Caco-2 (cell line): ENCODE results near the gene EBF3. TPM values are rescaled to one million over a fixed set of nuclear protein-coding genes. Genes with fewer than 3 reads are reported as not detected.

Experiments
- BruUV-seq: library from RNA; stranded (reverse); fragments of 400-500 nt; replicated peaks from 2 replicates; lab custom pipeline; 2021; lab: Mats Ljungman, UMichigan
- CTCF ChIA-PET: fragments of 300-600 bp; sonication (Branson Sonifier 250); formaldehyde crosslinking; loops from one replicate; lab custom pipeline; 2022; ENCODE audit warnings: antibody characterized with exemption; lab: Charles Lee
- POLR2A ChIA-PET: fragments of 300-600 bp; sonication (Branson Sonifier 250); formaldehyde crosslinking; loops from one replicate; lab custom pipeline; 2022; ENCODE audit warnings: antibody characterized with exemption; lab: Charles Lee
- DNase-seq, 2 experiments: peaks; one replicate each; pipeline versions ENCODE4 v3.0.0 to v3.0.0-alpha.2; 2020 to 2022
- H3K27me3 ChIP-seq: replicated peaks from 2 replicates; pipeline ENCODE4 v1.6.0; 2011; ENCODE audit warnings: low read length; ENCODE audit not compliant: control insufficient read depth, insufficient read depth
- H3K36me3 ChIP-seq: 2 replicates; pipeline ENCODE4 v1.5.1; 2011; ENCODE audit warnings: low read length; ENCODE audit not compliant: control insufficient read depth, insufficient read depth
- H3K4me1 ChIP-seq: fragments of 250-450 bp; sonication (Bioruptor Pico); 2 replicates; pipeline ENCODE4 v1.5.1; 2020; ENCODE audit warnings: mild to moderate bottlenecking
- H3K4me3 ChIP-seq: 2 replicates; pipeline ENCODE4 v1.5.1; 2011; ENCODE audit warnings: low read depth, mild to moderate bottlenecking, control low read depth, low read length
- H3K9me3 ChIP-seq: fragments of 250-450 bp; sonication (Bioruptor Pico); 2 replicates; pipeline ENCODE4 v1.5.1; 2020; ENCODE audit warnings: mild to moderate bottlenecking, moderate library complexity
- H3K27ac Mint-ChIP-seq: one replicate; pipeline ENCODE4 v1.8.0; 2022; ENCODE audit warnings: mixed read lengths; ENCODE audit not compliant: unreplicated experiment
- H3K27me3 Mint-ChIP-seq: one replicate; pipeline ENCODE4 v1.8.0; 2022; ENCODE audit warnings: mixed read lengths; ENCODE audit not compliant: insufficient read depth, unreplicated experiment
- H3K36me3 Mint-ChIP-seq: one replicate; pipeline ENCODE4 v1.8.0; 2022; ENCODE audit warnings: mild to moderate bottlenecking, mixed read lengths; ENCODE audit not compliant: insufficient read depth, unreplicated experiment
- H3K4me1 Mint-ChIP-seq: one replicate; pipeline ENCODE4 v1.8.0; 2022; ENCODE audit warnings: low read depth, mixed read lengths; ENCODE audit not compliant: unreplicated experiment
- H3K4me3 Mint-ChIP-seq: one replicate; pipeline ENCODE4 v1.8.0; 2022; ENCODE audit warnings: mild to moderate bottlenecking, moderate library complexity, mixed read lengths; ENCODE audit not compliant: unreplicated experiment
- H3K9me3 Mint-ChIP-seq: one replicate; pipeline ENCODE4 v1.8.0; 2022; ENCODE audit warnings: mixed read lengths; ENCODE audit not compliant: unreplicated experiment
- intact Hi-C: fragments of 100-400 bp; cut with micrococcal nuclease; formaldehyde crosslinking; loops from one replicate; pipeline ENCODE4 v1.10.0; 2022; ENCODE audit not compliant: unreplicated experiment
- total RNA-seq: library from RNA; stranded (reverse); gene quantifications from 2 replicates; pipeline ENCODE4 v1.2.3, GENCODE V29; 2022
- TF ChIP-seq, protein P1 (sequence below), 2 experiments: fragments of 200-600 bp in 1 of 2; IDR thresholded peaks; 1 replicate in 1 of 2; 2 replicates in 1 of 2; pipeline versions ENCODE4 v1.5.1 to v1.8.0; 2011 to 2022; ENCODE audit warnings: antibody characterized with exemption in 1 of 2, control low read depth in 1 of 2, inconsistent platforms in 1 of 2, low read depth in 1 of 2, low read length in 1 of 2, mild to moderate bottlenecking in 1 of 2, moderate library complexity in 1 of 2; ENCODE audit not compliant: insufficient read depth in 1 of 2, severe bottlenecking in 1 of 2, unreplicated experiment in 1 of 2

The EBF3 gene
- total RNA-seq, 1 experiment from 2014 or later: 0.79 TPM

DNA sequence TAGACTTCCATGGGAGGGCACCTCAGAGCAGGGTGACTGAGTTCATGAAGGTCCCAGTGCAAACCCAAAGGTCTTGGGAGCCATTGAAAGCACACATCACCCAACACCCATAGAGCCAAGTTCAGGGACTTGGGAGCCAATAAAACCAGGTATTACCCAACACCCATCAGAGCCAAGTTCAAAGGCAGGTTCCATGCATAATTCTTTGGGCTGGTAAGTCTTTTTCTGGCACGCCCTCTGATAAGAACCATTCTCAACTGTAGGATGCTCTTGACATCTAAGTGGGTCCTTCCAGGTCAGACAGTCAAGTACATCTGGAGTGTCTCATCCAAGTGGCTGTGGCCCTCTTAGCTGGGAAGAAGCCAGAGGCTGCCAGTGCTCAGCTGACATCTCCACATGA, 63.2 kb downstream of the EBF3 start:
- no peaks in the 10 kb centered on the region for H3K4me1 Mint-ChIP-seq
- POLR2A ChIA-PET: no interaction called here
- Histone ChIP-seq H3K4me3 (no peak overlapping the region), H3K9me3 (no peaks in the 10 kb centered on the region), H3K36me3 (no peaks in the 10 kb centered on the region), H3K4me1 (no peaks in the 10 kb centered on the region), H3K27me3 (peaks cover 1% of the 10 kb centered on the region)
- CTCF ChIA-PET: no interaction called here
- DNase-seq: no peak
- no TSS peak for BruUV-seq
- no peak overlapping the region for H3K4me3 Mint-ChIP-seq
- H3K27me3 Mint-ChIP-seq: peaks cover 32% of the 10 kb centered on the region
- TF ChIP-seq, protein P1, sequence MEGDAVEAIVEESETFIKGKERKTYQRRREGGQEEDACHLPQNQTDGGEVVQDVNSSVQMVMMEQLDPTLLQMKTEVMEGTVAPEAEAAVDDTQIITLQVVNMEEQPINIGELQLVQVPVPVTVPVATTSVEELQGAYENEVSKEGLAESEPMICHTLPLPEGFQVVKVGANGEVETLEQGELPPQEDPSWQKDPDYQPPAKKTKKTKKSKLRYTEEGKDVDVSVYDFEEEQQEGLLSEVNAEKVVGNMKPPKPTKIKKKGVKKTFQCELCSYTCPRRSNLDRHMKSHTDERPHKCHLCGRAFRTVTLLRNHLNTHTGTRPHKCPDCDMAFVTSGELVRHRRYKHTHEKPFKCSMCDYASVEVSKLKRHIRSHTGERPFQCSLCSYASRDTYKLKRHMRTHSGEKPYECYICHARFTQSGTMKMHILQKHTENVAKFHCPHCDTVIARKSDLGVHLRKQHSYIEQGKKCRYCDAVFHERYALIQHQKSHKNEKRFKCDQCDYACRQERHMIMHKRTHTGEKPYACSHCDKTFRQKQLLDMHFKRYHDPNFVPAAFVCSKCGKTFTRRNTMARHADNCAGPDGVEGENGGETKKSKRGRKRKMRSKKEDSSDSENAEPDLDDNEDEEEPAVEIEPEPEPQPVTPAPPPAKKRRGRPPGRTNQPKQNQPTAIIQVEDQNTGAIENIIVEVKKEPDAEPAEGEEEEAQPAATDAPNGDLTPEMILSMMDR (IDR thresholded peaks at IDR 0.05; ENCODE audit: insufficient read depth in 1 of 2, low read depth in 1 of 2, low read length in 1 of 2, severe bottlenecking in 1 of 2, unreplicated experiment in 1 of 2): no peak
- intact Hi-C loops: no loop called here
- no peaks in the 10 kb centered on the region for H3K36me3 Mint-ChIP-seq
- peaks cover 10% of the 10 kb centered on the region for H3K9me3 Mint-ChIP-seq
- H3K27ac Mint-ChIP-seq: no peak overlapping the region

DNA sequence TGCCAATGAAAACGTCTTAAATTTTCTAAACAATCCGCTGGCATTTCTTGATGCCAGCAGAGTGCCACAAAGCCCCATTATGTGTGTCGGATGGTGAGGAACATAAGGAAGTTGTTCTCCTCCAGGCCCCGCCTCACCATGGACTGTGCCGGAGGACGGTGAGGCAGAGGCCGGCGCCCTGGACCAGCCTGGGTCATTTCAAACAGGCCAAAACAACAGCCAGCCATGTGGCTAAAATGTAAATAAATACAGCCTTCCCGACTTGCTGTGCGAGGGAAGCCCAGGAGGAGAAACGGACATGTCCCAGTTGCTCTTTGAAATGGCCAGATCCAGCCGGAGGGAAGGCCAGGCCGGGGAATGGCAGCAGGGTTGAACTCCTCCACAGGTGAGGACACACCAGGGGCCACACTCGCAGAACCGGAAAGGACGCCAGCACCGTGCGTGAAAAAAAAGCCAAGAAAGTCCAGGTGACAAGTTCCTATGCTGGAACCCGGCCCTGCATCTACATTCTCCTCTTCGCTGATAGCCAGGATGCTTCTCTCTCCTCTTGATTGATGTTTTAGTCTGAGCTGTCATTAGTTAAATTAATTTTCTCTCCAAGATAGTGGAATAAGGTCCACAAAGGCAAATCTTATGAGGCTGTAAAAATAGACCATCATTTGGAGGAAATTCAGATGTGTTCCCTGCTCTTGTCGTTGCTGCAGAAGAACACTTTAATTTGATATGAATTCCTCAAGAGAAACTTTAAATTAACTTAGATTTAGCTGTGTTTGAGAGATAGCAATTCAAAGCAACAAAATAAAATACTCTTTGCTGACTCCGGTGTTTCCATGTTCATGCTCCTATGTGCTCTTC, 64.6 kb downstream of the EBF3 start:
- Histone ChIP-seq H3K36me3 (no peaks in the 10 kb centered on the region), H3K4me1 (no peaks in the 10 kb centered on the region), H3K4me3 (no peak overlapping the region), H3K27me3 (peaks cover 1% of the 10 kb centered on the region), H3K9me3 (no peaks in the 10 kb centered on the region)
- Mint-ChIP-seq H3K27me3 (peaks cover 30% of the 10 kb centered on the region), H3K27ac (no peak overlapping the region), H3K9me3 (peaks cover 7% of the 10 kb centered on the region), H3K4me1 (no peaks in the 10 kb centered on the region), H3K36me3 (no peaks in the 10 kb centered on the region), H3K4me3 (no peak overlapping the region)
- DNase-seq: no peak
- intact Hi-C loops: no loop called here
- TF ChIP-seq, protein P1 (IDR thresholded peaks at IDR 0.05; ENCODE audit: insufficient read depth in 1 of 2, low read depth in 1 of 2, low read length in 1 of 2, severe bottlenecking in 1 of 2, unreplicated experiment in 1 of 2): no peak
- no TSS peak for BruUV-seq
- POLR2A ChIA-PET: no interaction called here
- CTCF ChIA-PET: no interaction called here

DNA sequence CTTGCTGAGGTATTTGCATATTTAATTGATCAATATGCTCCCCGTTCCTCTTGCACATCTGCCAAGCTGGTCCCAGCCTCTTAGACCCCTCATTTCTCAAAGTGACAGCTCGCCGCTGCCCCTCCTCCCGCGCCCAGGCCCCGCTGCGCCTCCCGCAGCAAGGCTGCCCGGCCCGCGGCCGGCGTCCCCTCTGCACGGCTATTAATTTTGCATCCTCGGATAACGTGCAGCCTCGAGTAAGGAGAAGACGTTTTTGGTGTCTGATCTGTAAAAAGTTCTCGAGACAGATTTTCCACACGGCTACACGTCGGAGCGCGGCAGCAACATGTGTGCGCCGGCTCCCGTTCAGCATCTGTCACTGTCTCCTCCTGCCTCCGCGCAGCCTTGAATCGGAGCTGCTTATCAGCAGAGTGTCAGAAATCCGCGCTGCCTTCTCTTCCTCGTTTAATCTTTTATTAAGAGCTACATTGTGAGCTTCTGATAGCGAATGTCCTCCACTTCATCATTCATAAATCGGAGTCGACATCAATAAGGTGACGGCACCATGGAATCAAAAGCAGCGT, 65.3 kb downstream of the EBF3 start:
- no peak for DNase-seq
- Mint-ChIP-seq H3K9me3 (peaks cover under 1% of the 10 kb centered on the region), H3K27me3 (peaks cover 25% of the 10 kb centered on the region), H3K4me1 (no peaks in the 10 kb centered on the region), H3K27ac (no peak overlapping the region), H3K36me3 (no peaks in the 10 kb centered on the region), H3K4me3 (no peak overlapping the region)
- Histone ChIP-seq H3K4me3 (no peak overlapping the region), H3K36me3 (no peaks in the 10 kb centered on the region), H3K9me3 (no peaks in the 10 kb centered on the region), H3K4me1 (no peaks in the 10 kb centered on the region), H3K27me3 (peaks cover 1% of the 10 kb centered on the region)
- intact Hi-C loops: no loop called here
- BruUV-seq: no TSS peak
- TF ChIP-seq, protein P1 (IDR thresholded peaks at IDR 0.05; ENCODE audit: insufficient read depth in 1 of 2, low read depth in 1 of 2, low read length in 1 of 2, severe bottlenecking in 1 of 2, unreplicated experiment in 1 of 2): no peak
- ChIA-PET POLR2A (no interaction called here), CTCF (no interaction called here)
